Adipose tissue (tissue), 3 donors: ENCODE results near the gene COTL1. TPM values are rescaled to one million over a fixed set of nuclear protein-coding genes. Genes with fewer than 3 reads are reported as not detected.
"Not testable (repeated sequence)": the region's sequence is repeated elsewhere in the genome, so short reads cannot be mapped to it uniquely, and the experiment has no call there.

Source experiments
- H3K27ac ChIP-seq: one replicate; pipeline ENCODE4 v1.5.1; 2013; ENCODE audit warnings: low read depth, low read length
- WGBS, 3 donors: extraction: QIAGEN DNeasy Blood & Tissue Kit; methylation state at CpG; one replicate each; pipeline ENCODE4 v1.1.7; 2013; 5-methylcytosine and 5-hydroxymethylcytosine counted together
- polyA plus RNA-seq, 3 donors: library from polyadenylated mRNA; stranded (reverse); fragments of 200-250 nt; gene quantifications; one replicate each; pipeline ENCODE4 v1.2.3, GENCODE V29; 2013
- donor health status: healthy with polysubstance abuse.
- donor health status: Bipolar disorder and iron deficiency.
- donor health status: healthy.

COTL1 gene
- polyA plus RNA-seq, 3 donors, result 14.1 to 134 (median 132) TPM

DNA sequence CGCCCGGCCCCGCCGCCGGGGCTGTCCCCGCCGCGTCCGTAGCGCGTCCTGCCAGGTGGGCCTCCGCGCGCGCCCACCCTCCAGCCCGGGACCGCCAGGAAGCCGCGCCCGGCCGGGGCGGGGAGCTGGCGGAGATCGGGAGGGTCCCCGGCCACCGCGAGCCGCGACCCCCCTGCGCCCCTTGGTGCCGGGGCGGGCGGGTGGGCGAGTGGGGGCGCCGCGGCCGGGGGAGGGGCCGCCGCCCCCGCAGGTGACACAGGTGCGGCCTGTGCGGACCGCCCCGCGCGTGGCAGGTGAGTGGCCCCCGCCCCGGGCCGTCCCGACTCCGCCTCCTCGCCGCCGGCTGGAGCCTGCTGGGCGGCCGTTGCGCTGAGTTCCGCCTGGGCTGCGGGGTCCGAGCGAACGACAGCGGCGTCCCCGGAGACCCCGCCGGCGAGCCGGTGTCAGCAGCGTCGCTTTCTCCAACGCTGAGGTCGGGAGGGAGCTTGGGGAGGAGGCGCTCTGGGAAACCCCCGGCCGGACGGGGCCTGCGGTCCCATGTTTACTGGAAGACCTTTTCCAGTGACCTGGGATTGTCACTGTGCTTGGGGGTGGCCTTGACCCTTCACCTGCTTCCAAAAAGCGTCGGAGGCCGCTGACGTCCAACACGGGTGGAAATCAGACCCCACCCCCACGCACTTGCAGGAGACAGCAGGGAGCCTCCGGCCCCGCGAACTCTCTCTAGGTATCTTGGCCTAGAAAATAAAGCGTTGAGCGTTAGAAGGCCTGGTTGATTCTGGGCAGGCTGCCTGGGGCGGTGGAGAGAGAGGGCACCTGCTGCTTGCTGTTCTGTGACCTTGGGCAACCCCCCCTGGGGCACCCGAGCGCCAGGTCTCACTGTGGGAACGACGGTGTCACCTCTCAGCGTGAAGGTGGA is 31.0 kb upstream of the COTL1 start:
- WGBS, 3 donors, result 3 to 5% (median 4%) methylated on average over 66 to 94 of the region's 96 CpGs
- H3K27ac ChIP-seq, result peak overlapping the region; percentile 51

DNA sequence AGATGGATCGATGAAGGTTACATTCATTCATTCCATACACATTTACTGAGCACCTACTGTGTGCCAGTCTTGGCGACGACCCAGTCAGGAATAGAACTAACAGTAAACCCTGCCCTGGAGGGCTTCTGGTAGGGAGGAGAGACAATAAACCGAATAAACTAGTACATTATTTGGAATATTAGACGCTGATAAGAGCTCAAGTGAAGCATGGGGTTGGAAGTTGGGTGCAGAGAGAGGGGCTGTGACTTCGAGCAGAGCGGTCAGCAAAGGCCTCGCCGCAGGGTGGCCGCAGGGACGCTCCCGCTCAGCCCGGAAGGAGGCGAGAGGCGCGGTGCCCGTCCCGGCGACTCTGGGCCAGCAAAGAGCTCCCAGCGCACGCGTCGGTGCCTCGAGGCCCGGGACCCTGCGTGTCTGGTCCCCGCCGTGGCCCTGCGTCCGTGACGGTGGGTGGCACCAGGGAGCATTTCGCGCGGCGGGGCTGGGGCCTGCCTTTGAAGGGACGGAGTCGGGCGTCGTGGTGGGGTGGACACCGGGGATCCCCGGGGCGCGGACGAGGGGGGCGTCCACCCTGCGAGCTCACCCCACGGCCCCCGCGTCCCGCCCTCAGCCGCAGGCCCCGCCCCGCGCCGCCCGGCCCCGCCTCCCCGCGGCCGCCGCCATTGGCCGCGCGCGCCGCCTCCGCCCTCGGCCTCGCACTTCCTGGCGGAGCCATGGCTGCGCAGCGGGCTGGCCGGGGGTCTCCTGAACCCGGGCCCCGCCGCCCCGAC is 30.1 kb upstream of the COTL1 start, which contains the start of gene KLHL36:
TSS of gene KLHL36 (plus strand) at position 684 of the 767 bp plus-strand sequence. CDS start 2,357 bp downstream, outside the sequence.
- peak within 1 kb of the TSS; percentile 51 for H3K27ac ChIP-seq
- 4 to 8% (median 7%) methylated on average over 45 to 75 of the region's 77 CpGs for WGBS, 3 donors

DNA sequence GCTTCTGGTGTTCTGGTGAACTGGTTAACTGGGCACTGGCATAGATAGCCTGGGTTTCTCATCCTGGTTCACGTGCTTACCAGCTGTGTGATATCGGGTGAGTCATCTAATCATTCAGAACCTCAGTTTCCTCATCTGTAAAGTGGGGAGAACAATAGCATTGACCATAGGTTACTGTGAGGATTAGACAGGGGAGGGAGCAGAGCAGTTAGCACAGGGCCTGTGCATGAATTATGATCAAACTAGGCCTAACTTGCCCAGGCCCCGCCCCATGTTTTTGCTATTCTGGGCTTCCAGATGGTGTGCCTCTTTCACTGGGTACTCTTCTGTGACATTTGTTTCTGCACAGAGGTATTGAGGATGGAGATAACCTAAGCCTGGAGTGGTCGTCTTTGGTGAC is 25.8 kb upstream of the COTL1 start:
- no peak overlapping the region for H3K27ac ChIP-seq
- WGBS, 3 donors, result 81 to 87% (median 83%) methylated on average over 4 of the region's 4 CpGs

DNA sequence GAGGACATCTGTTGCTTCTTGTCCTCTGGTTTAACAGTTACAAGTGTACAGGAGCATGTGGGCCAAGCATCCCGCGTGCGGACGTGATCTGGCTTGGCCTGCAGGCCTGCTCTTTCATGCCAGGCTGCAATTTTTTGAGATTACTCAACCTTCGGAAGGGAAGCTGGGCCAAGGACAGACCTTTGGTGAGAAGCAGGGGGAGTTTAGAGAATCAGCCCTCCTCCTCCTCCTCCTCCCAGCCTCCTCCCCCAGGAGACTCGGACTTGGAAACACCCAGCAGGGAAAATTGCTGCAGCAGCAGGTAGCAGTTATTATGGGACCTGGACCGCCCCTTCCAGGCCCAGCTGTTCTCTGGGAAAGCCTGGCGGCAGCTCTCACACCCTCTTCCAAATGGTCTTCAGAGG is 25.3 kb upstream of the COTL1 start:
- H3K27ac ChIP-seq, result no peak overlapping the region
- 29 to 55% (median 32%) methylated on average over 8 of the region's 8 CpGs for WGBS, 3 donors

DNA sequence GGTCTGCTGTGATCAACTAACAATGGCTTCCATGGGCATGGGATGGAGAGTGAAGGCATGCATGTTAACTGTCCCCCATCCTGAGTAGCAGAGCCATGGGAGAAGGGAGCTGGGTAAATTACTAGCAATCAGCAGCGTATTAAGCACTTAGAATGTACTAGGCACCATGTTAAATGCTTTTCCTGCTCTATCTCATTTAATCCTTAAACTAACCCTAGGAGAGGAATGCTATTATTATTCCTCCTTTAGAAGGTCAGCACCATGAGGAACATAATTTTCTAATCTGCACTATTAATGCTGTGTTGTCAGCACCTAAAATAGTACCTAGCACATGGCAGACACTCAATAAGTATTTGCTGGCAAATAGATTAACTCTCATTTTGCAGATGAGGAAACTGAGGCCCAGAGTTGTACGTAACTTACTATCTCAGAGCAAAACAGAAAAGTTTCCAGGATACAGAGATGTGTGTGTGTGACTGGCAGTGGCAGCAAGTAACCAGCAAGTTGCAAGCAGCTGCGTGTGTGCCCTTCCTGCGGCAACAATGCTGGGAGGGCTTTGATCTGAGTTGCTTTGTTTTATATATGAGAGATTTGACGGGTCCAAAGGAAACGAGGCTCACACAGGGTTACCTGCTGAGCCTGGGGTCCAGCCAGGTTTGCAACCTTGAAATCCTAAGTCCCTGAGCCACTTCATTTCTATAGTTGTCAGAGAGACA is 23.9 kb upstream of the COTL1 start:
- H3K27ac ChIP-seq, result no peak overlapping the region
- WGBS, 3 donors, result 77 to 85% (median 82%) methylated on average over 6 of the region's 6 CpGs

DNA sequence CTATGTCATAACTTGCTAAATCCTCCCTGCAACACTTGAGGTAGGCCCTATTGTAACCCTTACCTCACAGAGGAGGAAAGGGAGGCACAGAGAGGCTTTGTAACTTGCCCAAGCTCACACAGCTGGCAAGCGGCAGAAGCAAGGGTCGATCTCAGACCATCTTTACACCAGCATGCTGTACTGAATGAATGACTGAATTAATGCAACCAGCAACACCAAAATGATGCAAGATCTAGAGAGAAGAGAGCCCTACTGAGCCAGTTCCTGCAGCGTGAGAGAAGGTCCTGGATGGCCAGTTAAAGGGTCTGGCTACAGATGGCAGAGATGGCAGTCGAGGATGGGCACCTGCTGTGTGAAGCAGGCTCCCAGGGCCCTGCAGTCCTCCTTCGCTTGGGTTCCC is 22.3 kb upstream of the COTL1 start:
- 89 to 94% (median 92%) methylated on average over 5 of the region's 5 CpGs for WGBS, 3 donors
- no peak overlapping the region for H3K27ac ChIP-seq

DNA sequence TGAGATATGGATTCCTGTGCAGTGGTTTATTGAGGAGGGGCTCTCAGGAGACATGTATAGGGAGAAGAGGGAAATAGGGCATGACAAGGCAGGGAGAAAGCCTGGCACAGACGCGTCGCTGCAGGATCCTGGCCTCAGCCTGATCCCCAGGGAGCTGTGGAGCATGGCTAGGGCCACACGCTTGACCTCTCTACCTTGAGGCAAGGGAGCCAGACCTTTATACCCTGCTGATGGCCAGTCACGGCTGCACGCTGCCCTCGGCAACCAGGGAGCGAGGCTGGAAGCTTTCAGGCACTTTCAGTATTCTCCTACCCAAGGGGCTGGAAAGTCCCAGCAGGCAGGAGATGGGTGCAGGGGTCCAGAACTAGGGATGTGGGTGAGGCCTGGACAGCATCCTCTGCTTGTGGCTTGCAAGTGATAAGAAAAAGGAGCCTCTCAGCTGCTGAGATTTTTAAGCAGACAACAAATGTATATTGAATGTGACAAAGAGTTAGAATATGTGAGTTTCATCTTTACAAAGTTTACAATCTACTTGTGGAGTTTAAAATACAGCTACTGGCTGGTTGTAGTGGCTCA is 20.4 kb upstream of the COTL1 start:
- 81 to 95% (median 89%) methylated on average over 8 of the region's 8 CpGs for WGBS, 3 donors
- no peak overlapping the region for H3K27ac ChIP-seq

DNA sequence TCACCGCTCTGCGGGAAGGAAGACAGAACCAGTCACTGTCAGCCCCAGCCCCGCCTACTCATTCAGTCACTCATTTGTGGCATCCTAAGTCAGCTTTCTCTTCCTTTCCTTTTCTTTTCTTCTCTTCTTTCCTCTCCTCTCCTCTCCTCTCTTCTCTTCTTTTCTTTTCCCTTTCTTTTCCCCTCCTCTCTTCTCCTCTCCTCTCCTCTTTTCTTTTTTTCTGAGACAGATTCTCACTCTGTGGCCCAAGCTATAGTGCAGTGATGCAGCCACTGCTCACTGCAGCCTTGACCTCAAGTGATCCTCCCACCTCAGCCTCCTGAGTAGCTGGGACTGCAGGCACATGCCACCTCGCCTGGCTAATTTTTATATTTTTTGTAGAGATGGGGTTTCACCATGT is 19.8 kb upstream of the COTL1 start:
- 84 to 92% (median 91%) methylated on average over 4 of the region's 4 CpGs for WGBS, 3 donors

DNA sequence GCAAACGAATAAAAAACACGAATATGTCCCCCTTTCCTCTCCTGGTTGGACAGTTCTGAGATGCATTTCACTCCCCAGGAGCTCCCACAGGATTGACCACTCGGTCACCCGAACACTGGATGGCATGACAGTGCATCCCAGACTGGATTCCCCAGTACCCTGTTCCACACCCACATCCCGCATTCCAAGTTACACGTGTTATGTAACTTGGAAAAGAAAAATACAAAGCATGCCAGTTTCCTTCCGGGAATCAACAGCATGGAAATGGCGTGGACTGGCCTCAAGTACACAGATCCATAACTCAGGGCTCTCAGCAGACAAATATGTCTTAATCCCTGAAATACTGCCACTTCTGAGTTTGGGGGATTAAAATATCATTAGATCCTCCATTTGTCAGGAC is 17.8 kb upstream of the COTL1 start:
- H3K27ac ChIP-seq, result no peak overlapping the region
- WGBS, 3 donors, result 37 to 64% (median 48%) methylated on average over 8 of the region's 8 CpGs

More for the DNA sequence above, 19.8 kb upstream of the COTL1 start:
- no peak overlapping the region for H3K27ac ChIP-seq

DNA sequence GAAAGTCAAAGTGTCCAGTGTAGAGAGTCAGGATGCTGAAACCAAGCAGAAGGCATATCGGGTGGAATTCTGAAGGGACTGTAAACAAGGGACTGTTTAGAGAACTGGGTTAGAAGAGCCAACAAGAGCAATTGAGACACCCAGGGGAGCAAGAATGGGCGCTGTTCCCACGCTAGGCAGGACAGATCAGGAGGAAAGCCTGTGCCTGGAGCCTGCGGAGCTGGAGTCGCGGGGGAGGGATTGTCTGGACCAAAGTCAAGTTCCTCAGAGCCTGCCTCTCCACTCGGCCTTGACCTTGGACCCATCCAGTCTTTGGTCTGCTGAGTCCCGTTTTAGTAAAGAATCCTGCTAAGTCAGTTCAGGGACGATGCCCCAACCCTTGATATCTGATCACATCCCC is 15.7 kb upstream of the COTL1 start:
- H3K27ac ChIP-seq, result no peak overlapping the region
- 17 to 56% (median 50%) methylated on average over 9 of the region's 9 CpGs for WGBS, 3 donors

DNA sequence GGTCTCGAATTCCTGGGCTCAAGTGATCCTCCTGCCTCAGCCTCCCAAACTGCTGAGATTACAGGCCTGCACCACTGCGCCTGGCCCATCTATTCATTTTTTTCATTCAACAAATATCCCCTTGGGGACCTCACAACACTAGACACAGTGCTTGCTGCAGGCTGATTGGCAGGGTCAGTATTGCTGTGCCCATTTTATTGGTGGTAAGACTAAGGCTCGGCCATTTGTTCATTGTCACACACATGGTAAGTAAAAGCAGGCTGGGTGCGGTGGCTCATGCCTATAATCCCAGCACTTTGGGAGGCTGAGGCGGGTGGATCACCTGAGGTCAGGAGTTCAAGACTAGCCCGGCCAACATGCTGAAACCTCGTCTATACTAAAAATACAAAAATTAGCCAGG is 15.0 kb upstream of the COTL1 start:
- WGBS, 3 donors, result 88 to 91% (median 91%) methylated on average over 7 of the region's 7 CpGs
- not testable (repeated sequence) for H3K27ac ChIP-seq

DNA sequence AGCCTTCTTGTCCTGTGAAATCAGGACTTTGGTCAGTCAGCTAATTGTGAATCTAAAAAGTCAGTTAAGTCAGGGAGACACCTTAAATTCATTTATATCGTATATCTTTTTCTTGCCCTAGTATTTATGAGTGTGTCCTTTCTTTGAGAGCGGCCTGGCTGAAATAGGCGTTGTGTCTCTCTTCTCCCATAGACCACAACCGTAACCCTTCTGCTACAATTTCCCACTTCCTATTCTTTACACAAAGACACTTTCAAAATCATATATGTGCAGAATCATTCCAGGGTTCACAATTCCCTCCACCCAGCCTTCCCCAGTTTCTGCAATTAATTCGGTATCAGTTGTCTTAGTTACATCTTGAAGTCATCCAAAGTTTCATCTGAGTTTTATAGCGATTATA is 14.0 kb upstream of the COTL1 start:
- WGBS, 3 donors, result 63 to 90% (median 68%) methylated on average over 6 of the region's 6 CpGs
- no peak overlapping the region for H3K27ac ChIP-seq

DNA sequence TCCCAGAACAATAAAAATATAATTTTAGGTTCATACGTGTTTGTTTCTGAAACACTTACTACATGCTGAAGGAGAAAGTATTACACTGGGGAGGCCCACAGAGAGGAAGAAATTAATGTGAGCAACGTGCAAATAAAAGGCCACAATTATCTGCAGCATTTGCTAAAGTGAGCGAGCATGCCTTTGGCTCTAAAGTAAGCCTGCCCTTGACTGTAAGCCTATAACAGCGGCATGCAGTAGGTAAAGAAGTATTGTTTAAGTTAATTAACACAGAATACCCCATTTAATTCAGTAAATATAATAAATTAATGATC is 13.2 kb upstream of the COTL1 start:
- WGBS, 3 donors, result 75 to 87% (median 80%) methylated on average over 4 of the region's 4 CpGs
- H3K27ac ChIP-seq, result no peak overlapping the region

DNA sequence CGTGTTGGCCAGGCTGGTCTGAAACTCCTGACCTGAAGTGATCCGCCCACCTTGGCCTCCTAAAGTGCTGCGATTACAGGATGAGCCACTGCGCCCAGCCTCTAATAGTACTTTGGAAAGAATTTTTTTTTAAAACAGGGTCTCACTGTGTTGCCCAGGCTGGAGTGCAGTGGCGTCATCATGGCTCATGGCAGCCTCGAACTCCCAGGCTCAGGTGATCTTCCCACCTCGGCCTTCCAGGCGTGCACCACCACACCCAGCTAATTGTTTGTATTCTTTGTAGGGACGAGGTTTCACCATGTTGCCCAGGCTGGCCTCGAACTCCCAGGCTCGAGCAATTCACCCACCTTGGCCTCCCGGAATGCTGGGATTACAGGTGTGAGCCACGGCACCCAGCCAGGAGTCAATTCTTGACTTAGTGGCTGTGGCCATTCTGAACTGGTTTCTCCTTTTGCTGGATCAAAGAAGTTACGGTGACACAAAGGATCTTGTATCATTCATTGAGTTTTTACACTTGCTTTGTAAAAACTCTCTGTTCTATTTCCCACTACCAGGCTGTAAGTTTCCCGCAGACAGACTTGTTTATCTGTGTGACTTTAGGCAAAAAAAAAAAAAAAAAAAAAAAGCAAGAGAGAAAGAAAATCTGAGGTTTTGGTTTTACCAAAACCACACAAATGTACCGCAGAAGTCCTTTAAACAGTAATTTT is 12.7 kb upstream of the COTL1 start:
- 88 to 93% (median 90%) methylated on average over 16 of the region's 16 CpGs for WGBS, 3 donors
- H3K27ac ChIP-seq, result no peak overlapping the region

DNA sequence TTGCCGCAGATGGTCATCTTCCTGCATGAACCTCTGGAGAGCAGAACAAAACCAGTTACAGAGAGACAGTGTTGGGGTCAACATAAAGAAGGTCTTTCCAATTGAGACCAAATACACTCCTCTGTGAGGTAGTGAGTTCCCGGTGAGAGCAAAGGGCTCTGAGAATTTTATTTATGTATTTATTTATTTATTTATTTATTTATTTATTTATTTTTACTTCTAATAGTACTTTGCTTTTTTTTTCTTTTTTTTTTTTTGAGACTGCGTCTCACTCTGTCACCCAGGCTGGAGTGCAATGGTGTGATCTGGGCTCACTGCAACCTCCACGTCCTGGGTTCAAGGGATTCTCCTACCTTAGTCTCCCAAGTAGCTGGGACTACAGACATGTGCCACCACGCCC is 12.1 kb upstream of the COTL1 start:
- 91 to 94% (median 93%) methylated on average over 5 of the region's 5 CpGs for WGBS, 3 donors
- no peak overlapping the region for H3K27ac ChIP-seq

DNA sequence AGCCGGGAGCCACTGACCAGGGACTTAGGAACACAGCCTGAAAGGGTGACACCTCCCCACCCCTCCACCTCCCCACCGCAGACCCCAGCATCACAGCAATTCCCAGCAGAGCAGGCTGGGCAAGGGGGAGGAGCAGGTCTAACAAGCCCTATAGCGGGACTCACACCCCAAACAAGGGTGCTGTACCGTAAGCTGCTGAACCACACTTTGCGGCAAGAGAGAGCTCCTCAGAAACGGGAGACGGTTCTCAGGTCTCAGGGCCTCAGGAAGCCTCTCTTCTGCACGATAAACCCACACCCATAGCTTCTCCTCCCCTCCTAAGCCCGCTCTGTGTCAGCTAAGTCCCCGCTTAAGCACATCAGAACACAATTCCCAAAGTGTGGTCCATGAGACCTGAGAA is 11.7 kb upstream of the COTL1 start:
- WGBS, 3 donors, result 76 to 86% (median 85%) methylated on average over 9 to 10 of the region's 10 CpGs
- no peak overlapping the region for H3K27ac ChIP-seq

DNA sequence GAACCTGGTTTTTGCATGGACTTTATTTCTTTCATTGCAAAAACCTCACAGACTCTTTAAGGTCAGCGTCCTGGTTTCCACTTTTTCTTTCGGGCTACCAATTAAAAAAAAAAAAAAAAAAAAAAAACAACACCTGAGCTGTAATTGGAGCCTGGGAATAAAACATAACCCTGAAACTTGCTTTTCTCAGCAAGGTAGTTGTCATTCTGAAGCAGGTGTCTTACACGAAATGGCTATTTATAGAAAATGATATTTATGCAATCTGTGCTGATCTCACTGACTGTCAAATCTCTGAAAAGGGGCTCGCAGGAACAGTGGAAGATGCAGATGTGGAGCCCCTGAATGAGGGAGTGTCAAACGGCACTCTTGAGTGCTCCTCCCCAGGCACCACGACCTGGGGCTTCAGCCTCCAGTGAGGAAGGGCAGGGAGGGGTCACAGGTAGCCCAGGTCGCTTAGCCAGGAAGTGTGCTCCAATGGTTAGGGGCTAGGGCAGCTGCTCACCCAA is 10.4 kb upstream of the COTL1 start:
- no peak overlapping the region for H3K27ac ChIP-seq
- WGBS, 3 donors, result 39 to 73% (median 70%) methylated on average over 7 of the region's 7 CpGs

DNA sequence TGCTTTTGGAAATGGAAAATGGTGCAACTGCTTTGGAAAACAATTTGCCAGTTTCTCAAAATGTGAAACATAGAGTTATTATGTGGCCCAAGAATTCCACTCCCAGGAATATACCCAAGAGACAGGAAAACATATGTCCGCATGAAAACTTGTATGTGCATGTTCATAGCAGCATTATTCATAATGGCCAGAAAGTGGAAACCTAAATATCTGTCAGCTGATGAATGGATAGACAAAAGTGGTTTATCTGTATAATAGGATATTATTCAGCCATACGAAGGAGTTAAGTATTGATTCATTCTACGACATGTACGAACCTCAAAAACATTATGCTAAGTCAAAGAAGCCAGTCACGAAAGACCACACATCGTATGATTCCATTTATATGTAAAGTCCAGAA is 7.7 kb upstream of the COTL1 start:
- WGBS, 3 donors, result 88 to 95% (median 95%) methylated on average over 6 of the region's 6 CpGs
- no peak overlapping the region for H3K27ac ChIP-seq
